ENCODE data around the gene GOLGA6L24.
A peak's percentile ranks its signal among the peaks of the same experiment; 100 is the strongest.
"Not testable (repeated sequence)": the region's sequence is repeated elsewhere in the genome, so short reads cannot be mapped to it uniquely, and the experiment has no call there.

GOLGA6L24 gene, protein sequence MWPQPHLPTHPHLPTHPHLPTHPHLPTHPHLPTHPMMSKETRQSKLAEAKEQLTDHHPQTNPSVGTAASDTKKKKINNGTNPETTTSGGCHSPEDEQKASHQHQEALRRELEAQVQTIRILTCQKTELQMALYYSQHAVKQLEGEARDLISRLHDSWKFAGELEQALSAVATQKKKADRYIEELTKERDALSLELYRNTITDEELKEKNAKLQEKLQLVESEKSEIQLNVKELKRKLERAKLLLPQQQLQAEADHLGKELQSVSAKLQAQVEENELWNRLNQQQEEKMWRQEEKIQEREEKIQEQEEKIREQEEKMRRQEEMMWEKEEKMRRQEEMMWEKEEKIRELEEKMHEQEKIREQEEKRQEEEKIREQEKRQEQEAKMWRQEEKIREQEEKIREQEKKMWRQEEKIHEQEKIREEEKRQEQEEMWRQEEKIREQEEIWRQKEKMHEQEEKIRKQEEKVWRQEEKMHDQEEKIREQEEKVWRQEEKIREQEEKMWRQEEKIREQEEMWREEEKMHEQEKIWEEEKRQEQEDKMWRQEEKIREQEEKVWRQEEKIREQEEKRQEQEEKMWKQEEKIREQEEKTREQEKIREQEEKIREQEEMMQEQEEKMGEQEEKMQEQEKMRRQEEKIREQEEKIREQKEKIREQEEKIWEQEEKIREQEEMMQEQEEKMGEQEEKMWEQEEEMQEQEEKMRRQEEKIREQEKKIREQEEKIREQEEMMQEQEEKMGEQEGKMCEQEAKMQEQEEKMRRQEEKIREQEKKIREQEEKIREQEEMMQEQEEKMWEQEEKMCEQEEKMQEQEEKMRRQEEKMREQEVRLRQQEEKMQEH

DNA sequence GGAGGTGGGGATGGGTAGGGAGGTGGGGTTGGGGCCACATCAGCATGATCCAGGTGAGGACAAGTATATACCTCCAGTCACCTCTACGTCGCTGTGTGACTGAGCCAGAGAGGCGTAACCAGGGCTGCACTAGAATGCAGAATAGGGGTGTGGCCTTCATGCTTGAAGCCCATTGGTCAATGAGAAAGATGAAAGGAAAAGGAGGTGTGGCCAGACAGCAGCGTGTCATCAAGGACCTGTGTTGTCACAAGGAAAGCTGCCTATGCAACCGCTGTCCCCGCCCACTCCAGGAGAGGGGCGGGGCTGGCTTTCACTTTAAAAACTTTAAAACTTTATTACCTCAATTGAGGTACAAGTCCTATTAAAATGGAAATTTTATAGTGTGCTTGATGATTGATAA lies at the start of gene GOLGA6L24:
TSS of gene GOLGA6L24 (minus strand) at position 101 of the 400 bp plus-strand sequence. CDS start at position 40, 61 bp downstream.
- not testable (repeated sequence) for H3K9me3 ChIP-seq (ENCODE audit: control insufficient read depth, low read depth, low read length); H3K4me3 ChIP-seq (ENCODE audit: low read length); H3K27ac ChIP-seq (ENCODE audit: low read length); H3K36me3 ChIP-seq (ENCODE audit: control insufficient read depth, low read depth, low read length); H3K27me3 ChIP-seq (ENCODE audit: control insufficient read depth, insufficient read depth, low read length); H3K9ac ChIP-seq (ENCODE audit: low read length); H3K4me1 ChIP-seq (ENCODE audit: control insufficient read depth, low read depth, low read length)

DNA sequence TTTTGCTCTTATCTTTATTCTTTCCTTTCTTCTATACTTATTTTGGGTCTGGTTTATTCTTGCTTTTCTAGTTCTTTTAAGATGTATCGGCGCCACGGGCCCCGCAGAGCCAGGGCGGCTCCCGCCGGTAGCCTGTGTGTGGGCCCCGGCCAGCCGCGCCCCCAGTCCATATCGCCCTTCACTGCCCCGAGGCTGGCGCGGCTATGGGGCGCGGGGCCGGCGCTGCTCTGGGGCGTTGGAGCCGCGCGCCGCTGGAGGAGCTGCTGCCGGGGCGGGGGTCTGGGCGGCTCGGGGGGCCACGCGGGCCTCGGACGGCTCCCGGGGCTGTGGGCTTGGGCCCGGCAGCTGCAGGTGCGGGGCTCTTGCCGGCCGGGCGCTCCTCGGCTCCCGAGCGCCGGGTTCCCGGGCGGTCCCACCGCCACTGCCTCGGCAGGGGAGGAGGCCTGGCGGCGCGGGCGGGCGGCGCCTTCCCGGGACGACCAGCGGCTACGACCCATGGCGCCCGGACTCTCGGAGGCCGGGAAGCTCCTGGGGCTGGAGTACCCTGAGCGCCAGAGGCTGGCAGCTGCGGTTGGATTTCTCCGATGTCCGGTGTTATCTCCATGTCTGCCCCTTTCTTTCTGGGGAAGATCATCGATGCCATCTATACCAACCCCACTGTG lies 45.0 kb upstream of the GOLGA6L24 start:
- not testable (repeated sequence) for H3K9ac ChIP-seq (ENCODE audit: low read length); H3K9me3 ChIP-seq (ENCODE audit: control insufficient read depth, low read depth, low read length); H3K36me3 ChIP-seq (ENCODE audit: control insufficient read depth, low read depth, low read length); H3K4me1 ChIP-seq (ENCODE audit: control insufficient read depth, low read depth, low read length); H3K4me3 ChIP-seq (ENCODE audit: low read length); H3K27ac ChIP-seq (ENCODE audit: low read length); H3K27me3 ChIP-seq (ENCODE audit: control insufficient read depth, insufficient read depth, low read length)

DNA sequence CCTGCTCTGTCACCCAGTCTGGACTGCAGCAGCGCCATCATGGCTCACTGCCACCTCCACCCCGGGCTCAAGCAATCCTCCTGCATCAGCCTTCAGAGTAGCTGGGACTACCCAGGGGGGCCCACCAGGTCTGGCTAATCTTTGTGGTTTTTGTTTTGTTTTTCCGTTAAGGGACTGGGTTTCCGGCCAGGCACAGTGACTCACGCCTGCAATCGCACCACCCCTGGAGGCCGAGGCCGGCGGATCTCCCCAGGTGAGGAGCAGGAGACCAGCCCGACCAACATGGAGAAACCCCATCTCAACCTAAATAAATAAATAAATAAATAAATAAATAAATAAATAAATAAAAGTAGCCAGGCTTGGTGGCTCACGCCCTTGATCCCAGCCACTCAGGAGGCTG lies 38.1 kb upstream of the GOLGA6L24 start:
- not testable (repeated sequence) for H3K9me3 ChIP-seq (ENCODE audit: control insufficient read depth, low read depth, low read length); H3K36me3 ChIP-seq (ENCODE audit: control insufficient read depth, low read depth, low read length); H3K4me3 ChIP-seq (ENCODE audit: low read length)

DNA sequence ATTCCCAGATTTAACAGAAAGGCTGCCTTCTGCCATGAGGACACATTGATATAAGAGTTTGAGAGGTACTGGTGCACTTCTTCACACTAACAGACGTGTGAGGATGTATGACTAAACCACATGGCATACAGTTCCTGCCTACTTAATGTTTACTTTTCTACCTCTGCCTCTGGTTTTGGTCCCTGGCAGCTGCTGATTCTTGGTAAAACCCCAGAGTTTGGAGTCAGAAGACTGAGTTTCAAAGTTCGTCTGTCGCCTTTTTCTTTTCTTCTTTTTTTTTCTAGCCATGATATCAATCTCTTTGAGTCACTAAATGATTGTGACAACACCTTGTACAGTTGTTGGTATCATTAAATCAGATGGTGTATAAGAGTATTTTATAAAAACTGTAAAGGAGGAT lies 22.2 kb upstream of the GOLGA6L24 start:
- not testable (repeated sequence) for H3K27ac ChIP-seq (ENCODE audit: low read length); H3K9ac ChIP-seq (ENCODE audit: low read length); H3K36me3 ChIP-seq (ENCODE audit: control insufficient read depth, low read depth, low read length); H3K4me3 ChIP-seq (ENCODE audit: low read length); H3K27me3 ChIP-seq (ENCODE audit: control insufficient read depth, insufficient read depth, low read length); H3K9me3 ChIP-seq (ENCODE audit: control insufficient read depth, low read depth, low read length); H3K4me1 ChIP-seq (ENCODE audit: control insufficient read depth, low read depth, low read length)

More for the DNA sequence above, 38.1 kb upstream of the GOLGA6L24 start:
- not testable (repeated sequence) for H3K9ac ChIP-seq (ENCODE audit: low read length); H3K27me3 ChIP-seq (ENCODE audit: control insufficient read depth, insufficient read depth, low read length); H3K4me1 ChIP-seq (ENCODE audit: control insufficient read depth, low read depth, low read length); H3K27ac ChIP-seq (ENCODE audit: low read length)

DNA sequence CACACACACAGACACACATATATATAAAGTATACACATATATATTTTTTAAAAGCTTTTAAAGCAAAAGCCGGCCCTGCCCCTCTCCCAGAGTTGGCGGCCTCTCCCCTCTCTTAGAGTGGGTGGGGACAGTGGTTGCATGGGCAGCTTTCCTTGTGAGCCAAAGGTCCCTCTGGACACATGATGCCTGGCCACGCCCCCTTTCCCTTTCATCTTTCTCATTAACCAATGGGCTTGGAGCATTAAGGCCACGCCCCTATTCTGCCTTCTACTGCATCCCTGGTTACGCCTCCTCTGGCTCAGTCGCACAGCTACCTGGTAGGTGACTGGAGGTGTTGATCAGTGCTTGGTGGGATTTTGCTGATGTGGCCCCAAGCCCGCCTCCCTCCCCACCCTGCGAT lies 20.5 kb upstream of the GOLGA6L24 start, which contains the start of gene GOLGA8F:
TSS of gene GOLGA8F (plus strand) at position 301 of the 400 bp plus-strand sequence. CDS start at position 399, 98 bp downstream.
- H3K27me3 ChIP-seq (ENCODE audit: control insufficient read depth, insufficient read depth, low read length); H3K4me1 ChIP-seq (ENCODE audit: control insufficient read depth, low read depth, low read length); H3K36me3 ChIP-seq (ENCODE audit: control insufficient read depth, low read depth, low read length); H3K9ac ChIP-seq (ENCODE audit: low read length); H3K9me3 ChIP-seq (ENCODE audit: control insufficient read depth, low read depth, low read length); H3K4me3 ChIP-seq (ENCODE audit: low read length); H3K27ac ChIP-seq (ENCODE audit: low read length): not testable (repeated sequence)

DNA sequence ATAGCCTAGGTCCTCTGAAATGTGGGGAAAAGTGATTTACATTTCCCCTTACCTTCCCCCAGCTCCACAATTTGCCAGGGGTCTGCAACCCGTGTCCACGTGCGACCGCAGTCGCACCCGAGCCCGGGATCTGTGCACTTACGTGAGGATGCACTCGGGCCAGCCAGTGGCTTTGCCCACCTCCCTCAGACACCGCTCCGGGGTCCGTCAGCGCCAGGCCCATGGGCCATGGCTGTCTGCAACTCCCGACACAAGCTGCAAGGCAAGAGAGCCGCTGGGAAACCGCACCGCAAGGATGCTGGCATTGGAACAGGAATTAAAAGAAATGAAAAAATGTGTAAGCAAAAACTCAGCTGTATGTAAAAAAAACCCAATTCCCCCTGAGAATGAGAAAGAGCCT lies 7.6 kb upstream of the GOLGA6L24 start:
- not testable (repeated sequence) for H3K4me3 ChIP-seq (ENCODE audit: low read length); H3K9ac ChIP-seq (ENCODE audit: low read length); H3K36me3 ChIP-seq (ENCODE audit: control insufficient read depth, low read depth, low read length); H3K27ac ChIP-seq (ENCODE audit: low read length); H3K9me3 ChIP-seq (ENCODE audit: control insufficient read depth, low read depth, low read length); H3K27me3 ChIP-seq (ENCODE audit: control insufficient read depth, insufficient read depth, low read length); H3K4me1 ChIP-seq (ENCODE audit: control insufficient read depth, low read depth, low read length)

DNA sequence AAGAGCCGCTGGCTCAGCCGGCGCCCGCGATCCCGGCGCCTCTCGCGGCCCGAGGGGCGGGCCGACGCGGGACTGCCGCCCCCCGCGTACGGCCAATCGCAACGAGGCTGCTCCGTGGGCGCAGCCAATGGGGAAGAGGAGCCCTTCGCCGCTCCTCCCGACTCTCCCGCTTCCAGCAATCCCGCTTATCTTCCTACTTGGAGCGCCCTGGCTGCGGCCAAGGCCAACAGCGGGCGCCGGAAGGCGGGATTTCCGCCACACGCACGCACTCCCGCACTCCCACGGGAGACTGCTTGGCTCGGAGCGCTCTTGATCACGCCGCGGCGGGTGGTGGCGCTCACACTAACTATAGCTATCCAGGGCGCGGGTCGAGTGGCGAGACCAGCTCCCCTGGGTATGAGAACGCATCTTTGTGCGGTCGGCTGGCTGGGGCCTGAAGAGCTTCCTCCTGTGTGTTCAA lies 35.7 kb downstream of the GOLGA6L24 start, which contains the start of gene HERC2:
TSS of gene HERC2 (minus strand) at position 51 of the 460 bp plus-strand sequence. CDS start 746 bp downstream, outside the sequence.
- not testable (repeated sequence) for H3K9ac ChIP-seq (ENCODE audit: low read length); H3K9me3 ChIP-seq (ENCODE audit: control insufficient read depth, low read depth, low read length); H3K36me3 ChIP-seq (ENCODE audit: control insufficient read depth, low read depth, low read length); H3K4me1 ChIP-seq (ENCODE audit: control insufficient read depth, low read depth, low read length); H3K27me3 ChIP-seq (ENCODE audit: control insufficient read depth, insufficient read depth, low read length); H3K27ac ChIP-seq (ENCODE audit: low read length)
- H3K4me3 ChIP-seq (ENCODE audit: low read length) = peak within 1 kb of the TSS; percentile 51

DNA sequence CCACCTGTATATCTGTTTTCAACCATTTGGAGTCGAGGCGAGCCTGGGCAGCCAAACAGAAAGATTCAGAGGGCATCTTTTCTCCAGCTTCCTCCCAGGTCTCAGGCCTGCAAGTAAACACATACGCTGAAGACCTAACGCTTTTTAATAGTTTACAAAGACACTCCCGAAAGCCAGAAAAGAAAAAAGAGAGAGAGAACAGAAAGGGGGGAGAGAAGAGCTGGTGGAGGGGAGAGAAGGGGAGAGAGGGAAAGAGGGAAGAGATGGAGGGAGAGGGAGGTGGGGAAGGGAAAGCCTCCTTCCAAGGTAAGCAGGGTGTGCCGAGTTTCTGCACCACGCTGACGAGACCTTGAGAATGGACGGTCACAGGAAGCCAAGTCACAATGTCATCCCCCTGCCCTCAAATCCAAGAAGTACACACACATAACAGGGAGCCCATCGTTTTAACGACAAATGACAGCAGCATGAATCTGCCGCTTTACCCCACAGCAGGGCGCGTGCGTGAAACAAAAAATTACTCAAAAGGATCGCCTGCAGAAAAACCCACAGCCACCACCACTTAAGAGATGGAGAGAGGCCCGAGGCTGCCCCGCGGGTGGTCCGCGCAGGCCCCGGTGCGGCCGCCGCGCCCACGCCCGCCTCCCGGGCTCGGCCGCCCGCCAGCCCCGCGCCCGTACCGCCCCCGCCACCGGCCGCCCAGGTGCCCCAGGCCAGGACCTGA lies 36.4 kb downstream of the GOLGA6L24 start:
- not testable (repeated sequence) for H3K9me3 ChIP-seq (ENCODE audit: control insufficient read depth, low read depth, low read length); H3K9ac ChIP-seq (ENCODE audit: low read length); H3K27me3 ChIP-seq (ENCODE audit: control insufficient read depth, insufficient read depth, low read length); H3K27ac ChIP-seq (ENCODE audit: low read length); H3K4me1 ChIP-seq (ENCODE audit: control insufficient read depth, low read depth, low read length); H3K36me3 ChIP-seq (ENCODE audit: control insufficient read depth, low read depth, low read length)
- H3K4me3 ChIP-seq (ENCODE audit: low read length) = peak overlapping the region; percentile 51

DNA sequence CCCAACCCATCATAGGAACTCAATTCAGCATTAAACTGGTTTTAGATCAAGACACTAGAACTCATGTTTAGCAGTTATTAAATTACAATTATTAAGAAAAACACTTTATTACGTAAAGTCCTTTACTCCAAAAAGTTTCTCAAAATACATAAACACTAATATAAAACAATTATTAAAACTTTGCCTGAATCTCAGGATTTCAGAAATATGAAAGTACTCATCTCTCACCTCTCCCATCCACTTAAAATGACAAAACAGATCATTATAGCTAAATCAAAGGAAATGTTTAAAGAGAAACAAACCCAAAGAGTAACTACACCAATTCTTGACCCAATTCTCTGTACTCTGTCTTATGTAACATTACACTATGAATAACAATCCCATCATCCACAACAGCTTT lies 38.2 kb downstream of the GOLGA6L24 start:
- not testable (repeated sequence) for H3K9me3 ChIP-seq (ENCODE audit: control insufficient read depth, low read depth, low read length); H3K4me1 ChIP-seq (ENCODE audit: control insufficient read depth, low read depth, low read length); H3K9ac ChIP-seq (ENCODE audit: low read length); H3K27me3 ChIP-seq (ENCODE audit: control insufficient read depth, insufficient read depth, low read length); H3K36me3 ChIP-seq (ENCODE audit: control insufficient read depth, low read depth, low read length); H3K27ac ChIP-seq (ENCODE audit: low read length); H3K4me3 ChIP-seq (ENCODE audit: low read length)

DNA sequence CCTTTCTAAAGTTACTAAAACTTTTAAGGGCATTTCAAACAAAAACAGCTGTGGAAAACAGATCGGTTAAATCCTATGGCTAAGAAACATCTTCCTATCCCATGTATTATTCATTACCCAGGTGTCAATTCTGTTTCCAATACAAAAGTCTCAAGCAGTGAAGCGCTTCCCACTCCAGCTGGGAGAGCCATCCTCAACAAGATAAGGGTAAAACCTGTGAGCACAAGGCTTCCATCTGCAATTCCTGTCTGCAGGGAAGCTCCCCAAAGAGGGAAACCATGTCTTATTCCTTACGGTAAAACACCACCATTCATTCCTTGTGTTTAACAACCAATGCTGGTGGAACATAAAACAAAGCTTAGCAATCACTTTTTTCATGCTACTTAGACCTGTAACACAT lies 39.1 kb downstream of the GOLGA6L24 start:
- not testable (repeated sequence) for H3K9ac ChIP-seq (ENCODE audit: low read length); H3K36me3 ChIP-seq (ENCODE audit: control insufficient read depth, low read depth, low read length); H3K4me3 ChIP-seq (ENCODE audit: low read length); H3K27me3 ChIP-seq (ENCODE audit: control insufficient read depth, insufficient read depth, low read length); H3K27ac ChIP-seq (ENCODE audit: low read length); H3K9me3 ChIP-seq (ENCODE audit: control insufficient read depth, low read depth, low read length); H3K4me1 ChIP-seq (ENCODE audit: control insufficient read depth, low read depth, low read length)

DNA sequence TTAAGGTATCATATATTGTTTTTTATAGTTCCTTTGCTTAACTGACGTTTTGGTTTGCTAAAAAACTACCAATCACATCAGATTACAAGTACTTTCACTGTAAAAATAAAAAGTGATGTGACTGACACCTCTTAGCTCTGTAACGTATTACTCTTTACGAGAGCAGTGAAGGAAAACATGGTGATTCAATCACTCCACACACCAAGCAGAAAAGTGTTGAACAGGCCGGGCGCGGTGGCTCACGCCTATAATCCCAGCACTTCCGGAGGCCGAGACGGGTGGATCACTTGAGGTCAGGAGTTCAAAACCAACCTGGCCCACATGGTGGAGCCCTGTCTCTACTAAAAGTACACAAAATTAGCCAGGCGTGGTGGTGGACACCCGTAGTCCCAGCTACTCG lies 39.8 kb downstream of the GOLGA6L24 start:
- H3K4me1 ChIP-seq (ENCODE audit: control insufficient read depth, low read depth, low read length); H3K9ac ChIP-seq (ENCODE audit: low read length); H3K9me3 ChIP-seq (ENCODE audit: control insufficient read depth, low read depth, low read length); H3K27me3 ChIP-seq (ENCODE audit: control insufficient read depth, insufficient read depth, low read length); H3K36me3 ChIP-seq (ENCODE audit: control insufficient read depth, low read depth, low read length); H3K4me3 ChIP-seq (ENCODE audit: low read length); H3K27ac ChIP-seq (ENCODE audit: low read length): not testable (repeated sequence)
